Right cardiac atrium (tissue), 5 donors: ENCODE results near the gene SGCD. TPM values are rescaled to one million over a fixed set of nuclear protein-coding genes. Genes with fewer than 3 reads are reported as not detected.
A peak's percentile ranks its signal among the peaks of the same experiment; 100 is the strongest.

Experiments
- ATAC-seq, 2 donors: fragments of 200-7000 bp; cut with Tn5 transposase; one replicate each; pipeline versions ENCODE4 v1.8.0 to v1.9.1; 2020; ENCODE audit warnings: moderate library complexity in 2 of 2, mild to moderate bottlenecking in 1 of 2
- DNase-seq, 3 donors: peaks; one replicate each; pipeline ENCODE4 v3.0.0-alpha.2; 2020
- H3K27ac ChIP-seq: one replicate; pipeline ENCODE4 v1.5.1; 2013; ENCODE audit warnings: mild to moderate bottlenecking, low read length, control low read depth, moderate library complexity
- H3K27me3 ChIP-seq: one replicate; pipeline ENCODE4 v1.6.1; 2013; ENCODE audit not compliant: control insufficient read depth, insufficient read depth
- H3K4me1 ChIP-seq: one replicate; pipeline ENCODE4 v1.6.1; 2013; ENCODE audit warnings: low read length; ENCODE audit not compliant: control insufficient read depth, insufficient read depth
- H3K4me3 ChIP-seq: one replicate; pipeline ENCODE4 v1.5.1; 2013; ENCODE audit warnings: low read length, control low read depth
- H3K9me3 ChIP-seq: one replicate; pipeline ENCODE4 v1.6.1; 2013; ENCODE audit warnings: low read length; ENCODE audit not compliant: control insufficient read depth
- WGBS: extraction: QIAGEN DNeasy Blood & Tissue Kit; methylation state at CpG from one replicate; pipeline ENCODE4 v1.1.7; 2013; 5-methylcytosine and 5-hydroxymethylcytosine counted together
- intact Hi-C, 4 donors: fragments of 100-400 bp; cut with DNase I; formaldehyde crosslinking; loops; one replicate each; pipeline versions ENCODE4 v1.11.0 to v1.14.0; 2022 to 2023
- polyA plus RNA-seq: library from polyadenylated mRNA; stranded (reverse); fragments of 200-250 nt; gene quantifications from one replicate; pipeline ENCODE4 v1.2.3, GENCODE V29; 2013
- total RNA-seq, 4 donors: library from RNA; stranded (reverse); fragmentation: NEBNext Ultra II Directional; extraction: Animal tissue kit (Norgen Biotek cat#: 25700); gene quantifications; one replicate each; pipeline ENCODE4 v1.2.1, GENCODE V29; 2021
- donor health status: healthy with polysubstance abuse.
- donor health status: DM: no; HTN: yes; CAD: no.
- donor health status: DM: no; HTN: no; CAD: no.
- donor health status: DM: no; HTN: yes; CAD: no; lungs with severe emphysema.
- donor health status: DM: yes; HTN: yes; CAD: no.

Gene SGCD
- total and polyA plus RNA-seq, 5 donors = 23.2 to 151 (median 75.8) TPM

GRCh38 chr5:156456857-156457256 lies 129.9 kb downstream of the SGCD start:
- intact Hi-C loops = no loop called here
- Histone ChIP-seq H3K4me1 (no peaks in the 10 kb centered on the region), H3K9me3 (no peaks in the 10 kb centered on the region), H3K27me3 (no peaks in the 10 kb centered on the region), H3K27ac (no peak overlapping the region), H3K4me3 (no peak overlapping the region)
- DNase-seq (no peak), ATAC-seq (no peak)

- Histone ChIP-seq H3K9me3 (no peaks in the 10 kb centered on the region), H3K4me1 (no peaks in the 10 kb centered on the region), H3K27me3 (no peaks in the 10 kb centered on the region), H3K4me3 (no peak overlapping the region), H3K27ac (no peak overlapping the region)
- intact Hi-C loops = no loop called here
- DNase-seq (no peak), ATAC-seq (no peak)
- 94% methylated on average over 1 of the region's 1 CpG for WGBS
Measured at GRCh38 chr5:156459812-156460385, 132.9 kb downstream of the SGCD start.

DNA sequence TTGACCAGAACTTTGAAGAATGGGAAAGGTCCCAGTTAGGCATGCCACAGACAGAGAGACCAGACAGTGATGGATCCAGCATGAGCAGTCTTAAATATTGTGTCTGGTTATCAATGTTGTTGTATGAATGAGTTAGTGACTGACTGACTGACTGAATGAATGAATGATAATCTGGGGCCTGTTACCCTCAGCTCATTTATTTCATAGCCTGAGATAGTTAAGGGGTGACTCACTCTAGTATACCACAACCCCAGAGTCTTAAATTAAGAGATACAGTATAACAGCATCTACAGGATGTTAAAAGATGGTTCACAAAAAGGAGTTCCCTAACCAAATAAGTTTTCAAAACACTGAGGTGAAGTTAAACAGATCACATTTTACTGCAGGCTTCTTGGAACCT lies 133.5 kb downstream of the SGCD start:
- no peak for ATAC-seq
- Histone ChIP-seq H3K27me3 (no peaks in the 10 kb centered on the region), H3K4me3 (no peak overlapping the region), H3K4me1 (no peaks in the 10 kb centered on the region), H3K27ac (no peak overlapping the region), H3K9me3 (no peaks in the 10 kb centered on the region)
- no peak for DNase-seq
- intact Hi-C loops = no loop called here

DNA sequence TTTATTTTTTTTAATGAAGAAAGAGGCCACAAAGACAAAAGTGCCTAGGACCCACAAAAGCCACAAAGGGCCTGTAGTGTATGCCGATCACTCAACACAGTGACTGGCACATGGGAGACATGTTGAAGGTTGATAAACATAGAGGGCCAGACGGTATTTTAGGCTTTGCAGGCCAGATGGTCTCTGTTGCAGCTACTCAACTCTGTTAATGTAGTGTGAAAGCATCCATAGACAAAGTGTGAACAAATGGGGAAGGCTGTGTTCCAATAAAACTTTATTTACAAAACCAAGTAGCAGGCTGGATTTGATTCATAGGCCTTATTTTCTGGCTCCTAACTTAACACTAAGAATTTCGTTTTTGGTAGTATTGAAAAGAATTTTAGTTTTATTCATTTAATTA lies 139.9 kb downstream of the SGCD start:
- intact Hi-C loops = no loop called here
- Histone ChIP-seq H3K27me3 (no peaks in the 10 kb centered on the region), H3K4me1 (no peaks in the 10 kb centered on the region), H3K4me3 (no peak overlapping the region), H3K27ac (no peak overlapping the region), H3K9me3 (no peaks in the 10 kb centered on the region)
- WGBS = 74% methylated on average over 3 of the region's 3 CpGs
- ATAC-seq (no peak), DNase-seq (no peak)

DNA sequence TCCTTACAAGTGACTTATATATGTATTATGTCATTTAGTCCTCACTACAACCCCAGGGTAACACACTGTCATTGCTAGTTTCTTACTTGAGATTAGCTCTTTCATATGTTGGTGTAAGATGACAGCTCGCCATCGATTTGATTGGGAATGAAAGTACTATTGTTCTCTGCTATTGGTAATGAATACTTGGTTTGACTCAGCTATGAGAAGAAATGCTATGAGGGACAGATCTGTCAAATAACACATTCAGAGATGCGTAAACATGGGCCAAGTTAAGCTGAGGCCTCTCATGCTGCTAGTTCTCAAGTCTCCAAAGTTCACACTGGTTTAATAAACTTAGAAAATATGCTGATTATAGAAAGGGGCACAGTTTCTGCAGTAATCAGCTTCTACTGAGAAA lies 142.7 kb downstream of the SGCD start:
- ATAC-seq (no peak), DNase-seq (no peak)
- peaks cover 5% of the 10 kb centered on the region for H3K4me1 ChIP-seq
- intact Hi-C loops = no loop called here
- H3K9me3 ChIP-seq = no peaks in the 10 kb centered on the region
- no peak overlapping the region for H3K4me3 ChIP-seq
- 65% methylated on average over 3 of the region's 3 CpGs for WGBS
- H3K27me3 ChIP-seq = no peaks in the 10 kb centered on the region
- no peak overlapping the region for H3K27ac ChIP-seq

GRCh38 chr5:156471893-156472292 lies 144.9 kb downstream of the SGCD start:
- DNase-seq = no peak
- WGBS = 93% methylated on average over 3 of the region's 3 CpGs
- Histone ChIP-seq H3K27me3 (no peaks in the 10 kb centered on the region), H3K27ac (no peak overlapping the region), H3K9me3 (no peaks in the 10 kb centered on the region), H3K4me3 (no peak overlapping the region), H3K4me1 (peaks cover 10% of the 10 kb centered on the region)
- intact Hi-C loops = no loop called here
- no peak for ATAC-seq

GRCh38 chr5:156473269-156473908 lies 146.4 kb downstream of the SGCD start:
- no peak overlapping the region for H3K4me3 ChIP-seq
- H3K9me3 ChIP-seq = no peaks in the 10 kb centered on the region
- H3K27me3 ChIP-seq = no peaks in the 10 kb centered on the region
- peaks cover 13% of the 10 kb centered on the region for H3K4me1 ChIP-seq
- 46% methylated on average over 7 of the region's 7 CpGs for WGBS
- ATAC-seq = no peak
- no peak for DNase-seq
- intact Hi-C loops = no loop called here
- no peak overlapping the region for H3K27ac ChIP-seq

GRCh38 chr5:156474251-156474650 lies 147.3 kb downstream of the SGCD start:
- DNase-seq (peak; percentile 64 to 88 (median 87)), ATAC-seq (peak; percentile 72 to 82)
- Histone ChIP-seq H3K4me1 (peaks cover 14% of the 10 kb centered on the region), H3K4me3 (no peak overlapping the region), H3K9me3 (no peaks in the 10 kb centered on the region), H3K27ac (peak overlapping the region; percentile 94), H3K27me3 (no peaks in the 10 kb centered on the region)
- intact Hi-C loops = no loop called here
- WGBS = 40% methylated on average over 5 of the region's 5 CpGs

DNA sequence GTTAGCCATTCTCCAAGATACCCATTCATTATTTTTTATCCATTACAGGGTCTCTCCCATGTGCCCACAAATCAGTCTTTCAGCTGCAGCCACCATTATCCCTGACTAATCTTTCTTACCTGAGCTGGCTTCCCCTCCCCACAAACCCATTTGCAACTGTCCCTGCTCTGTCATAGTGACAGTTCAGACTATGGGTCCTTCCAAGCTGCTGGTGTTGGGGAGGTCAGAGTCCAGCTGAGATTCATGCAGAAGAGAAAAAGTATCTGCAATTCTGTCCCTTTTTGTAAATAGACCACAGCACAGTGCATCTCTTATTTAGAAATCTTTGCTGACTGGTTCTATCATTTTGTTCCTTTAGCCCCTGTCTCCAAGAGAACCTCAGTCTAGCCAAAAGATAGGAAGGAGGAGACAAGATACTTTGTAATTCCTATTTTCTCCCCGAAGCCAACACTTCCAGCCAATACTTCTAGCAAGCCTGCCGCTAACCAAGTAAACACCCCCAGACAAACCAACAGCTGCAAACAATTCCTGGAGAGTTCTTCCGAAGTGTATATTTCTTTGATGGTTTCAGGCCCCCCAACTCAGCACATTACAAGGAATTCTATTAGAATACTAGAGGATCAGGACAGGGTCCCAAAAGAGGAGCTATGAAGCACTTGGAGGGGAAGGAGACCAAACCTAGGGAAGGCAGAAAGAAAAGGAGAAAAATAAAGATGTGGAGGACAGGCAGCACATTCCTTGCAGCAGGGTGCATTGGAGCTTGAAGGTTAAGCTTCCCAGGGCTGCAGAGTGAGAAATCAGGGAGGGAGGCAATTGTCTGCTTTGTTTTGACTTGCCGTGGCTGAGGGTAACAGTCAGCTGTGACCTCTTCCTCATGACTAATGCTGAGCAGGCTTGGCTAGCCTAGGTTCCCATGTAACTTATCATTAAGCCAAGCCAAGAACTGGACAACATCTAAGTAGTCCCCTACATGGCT lies 148.5 kb downstream of the SGCD start:
- Histone ChIP-seq H3K27me3 (no peaks in the 10 kb centered on the region), H3K27ac (peak overlapping the region; percentile 92), H3K4me1 (peaks cover 14% of the 10 kb centered on the region), H3K4me3 (no peak overlapping the region), H3K9me3 (no peaks in the 10 kb centered on the region)
- intact Hi-C loops = no loop called here
- peak; percentile 86 to 94 for ATAC-seq
- peak; percentile 48 to 59 (median 56) for DNase-seq
- 34% methylated on average over 4 of the region's 4 CpGs for WGBS

GRCh38 chr5:156476158-156476551 lies 149.2 kb downstream of the SGCD start:
- H3K4me3 ChIP-seq = no peak overlapping the region
- DNase-seq (no peak), ATAC-seq (peak; percentile 8 to 25)
- intact Hi-C loops = no loop called here
- no peaks in the 10 kb centered on the region for H3K27me3 ChIP-seq
- H3K27ac ChIP-seq = no peak overlapping the region
- H3K4me1 ChIP-seq = peaks cover 15% of the 10 kb centered on the region
- 64% methylated on average over 3 of the region's 3 CpGs for WGBS
- H3K9me3 ChIP-seq = no peaks in the 10 kb centered on the region

- H3K4me3 ChIP-seq = no peak overlapping the region
- ATAC-seq = no peak
- H3K27ac ChIP-seq = no peak overlapping the region
- H3K27me3 ChIP-seq = no peaks in the 10 kb centered on the region
- 69% methylated on average over 2 of the region's 2 CpGs for WGBS
- H3K9me3 ChIP-seq = no peaks in the 10 kb centered on the region
- intact Hi-C loops = no loop called here
- DNase-seq = no peak
- H3K4me1 ChIP-seq = peaks cover 16% of the 10 kb centered on the region
Measured at GRCh38 chr5:156476678-156477077, 149.7 kb downstream of the SGCD start.
